H1 (cell line): Measurements from ENCODE around the gene SPANXN4. TPM values are rescaled to one million over a fixed set of nuclear protein-coding genes. Genes with fewer than 3 reads are reported as not detected.

ENCODE experiments used
- CTCF ChIA-PET: fragments of 300-600 bp; sonication (Branson Sonifier 250); formaldehyde crosslinking; loops from one replicate; lab custom pipeline; 2021; ENCODE audit not compliant: partially characterized antibody; lab: Charles Lee
- POLR2A ChIA-PET: fragments of 300-600 bp; sonication (Branson Sonifier 250); formaldehyde crosslinking; loops from one replicate; lab custom pipeline; 2021; ENCODE audit warnings: inconsistent platforms; ENCODE audit not compliant: partially characterized antibody; lab: Charles Lee
- DNase-seq, 2 experiments: peaks; one replicate each; pipeline versions ENCODE4 v3.0.0 to v3.0.0-alpha.2; 2010 to 2022; ENCODE audit warnings: low spot score in 2 of 2, low read depth in 1 of 2, mixed read lengths in 1 of 2
- FAIRE-seq: peaks from 2 replicates; lab custom pipeline; 2011; peaks lifted over from hg19 to GRCh38; lab: Jason Lieb, UNC
- H2AFZ ChIP-seq: 2 replicates; pipeline ENCODE4 v1.8.1; 2012; ENCODE audit warnings: low read length, inconsistent platforms
- H2AK5ac ChIP-seq: 2 replicates; pipeline ENCODE4 v1.6.1; 2013; ENCODE audit warnings: low read depth, low read length
- H2BK120ac ChIP-seq: replicated peaks from 2 replicates; pipeline ENCODE3; 2013; ENCODE audit warnings: low read depth, low read length, inconsistent platforms
- H2BK12ac ChIP-seq: 2 replicates; pipeline ENCODE4 v1.6.1; 2013; ENCODE audit warnings: low read depth, low read length
- H2BK15ac ChIP-seq: 2 replicates; pipeline ENCODE4 v1.6.1; 2013; ENCODE audit warnings: low read length
- H2BK20ac ChIP-seq: 2 replicates; pipeline ENCODE4 v1.6.1; 2013; ENCODE audit warnings: low read length
- H2BK5ac ChIP-seq: 2 replicates; pipeline ENCODE4 v1.6.1; 2013; ENCODE audit warnings: low read depth, low read length
- H3K14ac ChIP-seq: 2 replicates; pipeline ENCODE4 v1.6.1; 2013; ENCODE audit warnings: inconsistent platforms; ENCODE audit not compliant: insufficient read length
- H3K18ac ChIP-seq: 2 replicates; pipeline ENCODE4 v1.6.1; 2013; ENCODE audit warnings: low read length; ENCODE audit errors: extremely low read depth
- H3K23ac ChIP-seq: 2 replicates; pipeline ENCODE4 v1.6.1; 2013; ENCODE audit warnings: inconsistent platforms; ENCODE audit not compliant: insufficient read length
- H3K23me2 ChIP-seq: 2 replicates; pipeline ENCODE4 v1.6.1; 2013; ENCODE audit warnings: low read depth, low read length
- H3K27ac ChIP-seq: 2 replicates; pipeline ENCODE4 v1.6.1; 2011; ENCODE audit warnings: low read depth, low read length, inconsistent platforms
- H3K27me3 ChIP-seq, 4 experiments: replicated peaks in 1 of 4; 1 replicate in 1 of 4; 2 replicates in 3 of 4; pipeline versions ENCODE4 v1.6.1 to v1.8.1; 2011 to 2013; ENCODE audit warnings: low read length in 3 of 4, mild to moderate bottlenecking in 3 of 4, inconsistent platforms in 2 of 4, mixed read lengths in 2 of 4, moderate library complexity in 1 of 4; ENCODE audit not compliant: control insufficient read depth in 3 of 4, insufficient read depth in 3 of 4; ENCODE audit errors: extremely low read depth in 1 of 4
- H3K36me3 ChIP-seq, 4 experiments: 2 replicates each; pipeline versions ENCODE4 v1.6.1 to v1.8.1; 2011 to 2013; ENCODE audit warnings: mild to moderate bottlenecking in 4 of 4, low read length in 3 of 4, moderate library complexity in 2 of 4, control low read depth in 1 of 4, inconsistent platforms in 1 of 4; ENCODE audit not compliant: insufficient read depth in 4 of 4, control insufficient read depth in 2 of 4
- H3K4ac ChIP-seq: replicated peaks from 2 replicates; pipeline ENCODE3; 2013; ENCODE audit warnings: low read length, low read depth, mixed read lengths, inconsistent platforms; ENCODE audit not compliant: insufficient read length
- H3K4me1 ChIP-seq, 4 experiments: replicated peaks in 1 of 4; 1 replicate in 1 of 4; 2 replicates in 3 of 4; pipeline versions ENCODE4 v1.6.1 to v1.8.1; 2011 to 2013; ENCODE audit warnings: low read length in 3 of 4, inconsistent platforms in 2 of 4, mixed read lengths in 1 of 4; ENCODE audit not compliant: insufficient read depth in 4 of 4, control insufficient read depth in 3 of 4
- H3K4me2 ChIP-seq, 2 experiments: 2 replicates each; pipeline versions ENCODE4 v1.6.1 to v1.8.1; 2011 to 2013; ENCODE audit warnings: low read depth in 2 of 2, low read length in 2 of 2, control low read depth in 1 of 2, inconsistent platforms in 1 of 2, mild to moderate bottlenecking in 1 of 2; ENCODE audit not compliant: insufficient read depth in 1 of 2
- H3K4me3 ChIP-seq, 4 experiments: fragments of 200-600, 300-600 bp in 1 of 4; sonication (generic), shearing (Covaris generic), sonication (Bioruptor Twin) in 1 of 4; 2 replicates each; pipeline versions ENCODE4 v1.5.1 to v1.8.1; 2011 to 2016; ENCODE audit warnings: low read length in 4 of 4, low read depth in 3 of 4, control low read depth in 2 of 4, inconsistent platforms in 2 of 4, mild to moderate bottlenecking in 2 of 4, mixed read lengths in 1 of 4, moderate library complexity in 1 of 4; ENCODE audit not compliant: insufficient read depth in 2 of 4; ENCODE audit errors: extremely low read depth in 1 of 4
- H3K56ac ChIP-seq: replicated peaks from 2 replicates; pipeline ENCODE3; 2013; ENCODE audit warnings: low read depth, mild to moderate bottlenecking, mixed read lengths, low read length, inconsistent platforms; ENCODE audit not compliant: insufficient read length
- H3K79me1 ChIP-seq: 2 replicates; pipeline ENCODE4 v1.6.1; 2013; ENCODE audit warnings: low read depth, low read length, control low read depth
- H3K79me2 ChIP-seq, 2 experiments: 2 replicates each; pipeline versions ENCODE4 v1.6.1 to v1.8.1; 2012 to 2013; ENCODE audit warnings: low read length in 2 of 2, mild to moderate bottlenecking in 2 of 2, inconsistent platforms in 1 of 2; ENCODE audit not compliant: insufficient read depth in 2 of 2, control insufficient read depth in 1 of 2
- H3K9ac ChIP-seq, 4 experiments: replicated peaks in 1 of 4; 1 replicate in 1 of 4; 2 replicates in 3 of 4; pipeline versions ENCODE4 v1.6.1 to v1.8.1; 2011 to 2013; ENCODE audit warnings: low read depth in 3 of 4, low read length in 3 of 4, control low read depth in 2 of 4, mild to moderate bottlenecking in 2 of 4, moderate library complexity in 2 of 4, inconsistent platforms in 1 of 4; ENCODE audit errors: extremely low read depth in 1 of 4
- H3K9me3 ChIP-seq, 2 experiments: 2 replicates each; pipeline versions ENCODE4 v1.6.1 to v1.8.1; 2012 to 2013; ENCODE audit warnings: mild to moderate bottlenecking in 2 of 2, moderate library complexity in 2 of 2, control low read depth in 1 of 2, inconsistent platforms in 1 of 2, low read depth in 1 of 2, low read length in 1 of 2, mixed read lengths in 1 of 2; ENCODE audit not compliant: insufficient read depth in 2 of 2
- H4K20me1 ChIP-seq, 2 experiments: replicated peaks in 1 of 2; 2 replicates each; pipeline versions ENCODE3 to v1.8.1; 2011 to 2013; ENCODE audit warnings: inconsistent platforms in 2 of 2, low read length in 2 of 2, mild to moderate bottlenecking in 1 of 2; ENCODE audit not compliant: insufficient read depth in 2 of 2, control insufficient read depth in 1 of 2
- H4K5ac ChIP-seq: 2 replicates; pipeline ENCODE4 v1.6.1; 2013; ENCODE audit warnings: low read length, low read depth, mixed read lengths, inconsistent platforms; ENCODE audit not compliant: insufficient read length
- H4K8ac ChIP-seq: 2 replicates; pipeline ENCODE4 v1.8.0; 2013; ENCODE audit warnings: mild to moderate bottlenecking, moderate library complexity, low read length, inconsistent platforms; ENCODE audit not compliant: insufficient read depth; ENCODE audit errors: extremely low read depth
- H4K91ac ChIP-seq: replicated peaks from 2 replicates; pipeline ENCODE3; 2013; ENCODE audit warnings: low read length, mixed read lengths, inconsistent platforms; ENCODE audit not compliant: insufficient read length
- HDAC2 ChIP-seq, 2 experiments: fragments of 300-600 bp in 1 of 2; sonication (generic) in 1 of 2; IDR thresholded peaks; 2 replicates each; pipeline ENCODE4 v1.6.1; 2011 to 2012; ENCODE audit warnings: low read depth in 2 of 2, low read length in 2 of 2, mild to moderate bottlenecking in 2 of 2, moderate library complexity in 2 of 2, borderline replicate concordance in 1 of 2, inconsistent platforms in 1 of 2
- POLR2AphosphoS5 ChIP-seq: IDR thresholded peaks from 2 replicates; pipeline ENCODE4 v1.6.1; 2011; ENCODE audit warnings: low read depth, low read length
- WGBS, 2 experiments: shearing (Covaris generic) in 1 of 2; methylation state at CpG; one replicate each; pipeline versions ENCODE4 v1.1.6 to v1.1.7; 2013 to 2015; ENCODE audit warnings: low lambda C conversion rate in 2 of 2, mixed read lengths in 2 of 2, inconsistent platforms in 1 of 2, low coverage in 1 of 2, missing lambda C conversion rate in 1 of 2; ENCODE audit not compliant: insufficient replicate concordance in 2 of 2, insufficient coverage in 1 of 2, insufficient read length in 1 of 2; ENCODE audit errors: extremely low coverage in 1 of 2, missing lambda C conversion rate in 1 of 2; 5-methylcytosine and 5-hydroxymethylcytosine counted together
- polyA plus RNA-seq, 7 experiments: library from polyadenylated mRNA; depleted of rRNA in 3 of 7; stranded (reverse) in 5 of 7; unstranded in 2 of 7; fragments of >200 nt in 5 of 7; fragments of 200-250 nt in 2 of 7; gene quantifications; 1 replicate in 5 of 7; 2 replicates in 1 of 7; 4 replicates in 1 of 7; pipeline versions ENCODE4 v1.2.1 to v1.2.3, GENCODE V29; 2011 to 2013; ENCODE audit warnings: missing spikeins in 2 of 7, mixed read lengths in 2 of 7
- total RNA-seq: library from RNA; stranded (reverse); fragmentation: NEBNext Ultra II Directional; extraction: Animal tissue kit (Norgen Biotek cat#: 25700); gene quantifications from 2 replicates; pipeline ENCODE4 v1.2.1, GENCODE V29; 2021

SPANXN4 gene
- total and polyA plus RNA-seq, 2 of the 8 experiments (the other 6 are each of a cell fraction or from before 2014, with no cell fraction given): not detected

- no peak overlapping the region for H2BK12ac ChIP-seq
- no peaks in the 10 kb centered on the region for H3K27me3 ChIP-seq
- no peaks in the 10 kb centered on the region for H4K20me1 ChIP-seq
- H3K27ac ChIP-seq: no peak overlapping the region
- no peak overlapping the region for H3K56ac ChIP-seq
- H2BK20ac ChIP-seq: no peak overlapping the region
- ChIA-PET POLR2A (no interaction called here), CTCF (no interaction called here)
- H3K79me1 ChIP-seq: no peaks in the 10 kb centered on the region
- FAIRE-seq: no peak
- no peak overlapping the region for H2BK5ac ChIP-seq
- no peak overlapping the region for H4K91ac ChIP-seq
- no peaks in the 10 kb centered on the region for H3K36me3 ChIP-seq
- H3K18ac ChIP-seq: no peak overlapping the region
- H3K9ac ChIP-seq: no peak overlapping the region
- whole genome bisulfite sequencing, 2 experiments: 97% methylated on average over 3 of the region's 3 CpGs; no CpG with 5 or more reads in 1 of the 2 experiments
- no peak overlapping the region for H3K23ac ChIP-seq
- H4K5ac ChIP-seq: no peak overlapping the region
- H3K23me2 ChIP-seq: no peaks in the 10 kb centered on the region
- no peak overlapping the region for H2BK15ac ChIP-seq
- no peaks in the 10 kb centered on the region for H3K79me2 ChIP-seq
- no peak overlapping the region for H3K4ac ChIP-seq
- no peak overlapping the region for H2BK120ac ChIP-seq
- no peaks in the 10 kb centered on the region; a peak in 1 of 7 replicates for H3K4me1 ChIP-seq
- no peak overlapping the region for H3K4me2 ChIP-seq
- no peak overlapping the region for H4K8ac ChIP-seq
- H3K9me3 ChIP-seq: peaks cover 6 to 11% of the 10 kb centered on the region in 2 experiments; a peak in 2 of 4 replicates
- H3K4me3 ChIP-seq: no peak overlapping the region
- H3K14ac ChIP-seq: no peak overlapping the region
- no peak for DNase-seq
- no peak overlapping the region for H2AFZ ChIP-seq
- H2AK5ac ChIP-seq: no peak overlapping the region
- TF ChIP-seq HDAC2 (IDR thresholded peaks at IDR 0.05; ENCODE audit: borderline replicate concordance in 1 of 2, low read depth in 2 of 2, low read length in 2 of 2): no peak
- TF ChIP-seq POLR2AphosphoS5: no peak
Observed at GRCh38 chrX:143081231-143081630, 55.5 kb downstream of the SPANXN4 start.
